Aorta (tissue), 5 donors: Measurements from ENCODE around the gene FRMD5. TPM values are rescaled to one million over a fixed set of nuclear protein-coding genes. Genes with fewer than 3 reads are reported as not detected.
"Not testable (repeated sequence)": the region's sequence is repeated elsewhere in the genome, so short reads cannot be mapped to it uniquely, and the experiment has no call there.

Experiments
- ATAC-seq: fragments of 200-7000 bp; cut with Tn5 transposase; one replicate; pipeline ENCODE4 v1.9.1; 2022; ENCODE audit warnings: moderate library complexity; ENCODE audit not compliant: low FRiP score
- DNase-seq, 2 donors: peaks; one replicate each; pipeline ENCODE4 v3.0.0-alpha.2; 2020
- H3K27ac ChIP-seq, 2 donors: one replicate each; pipeline ENCODE4 v1.5.1; 2013; ENCODE audit warnings: low read length in 2 of 2, mild to moderate bottlenecking in 2 of 2, moderate library complexity in 2 of 2, control low read depth in 1 of 2, inconsistent platforms in 1 of 2, low read depth in 1 of 2
- H3K27me3 ChIP-seq, 2 donors: one replicate each; pipeline ENCODE4 v1.6.1; 2013; ENCODE audit warnings: control low read depth in 1 of 2, low read length in 1 of 2, mild to moderate bottlenecking in 1 of 2, moderate library complexity in 1 of 2; ENCODE audit not compliant: insufficient read depth in 2 of 2, control insufficient read depth in 1 of 2
- H3K36me3 ChIP-seq, 2 donors: one replicate each; pipeline ENCODE4 v1.6.1; 2013; ENCODE audit warnings: control low read depth in 1 of 2, low read length in 1 of 2, mild to moderate bottlenecking in 1 of 2; ENCODE audit not compliant: insufficient read depth in 2 of 2, control insufficient read depth in 1 of 2
- H3K4me1 ChIP-seq, 2 donors: one replicate each; pipeline ENCODE4 v1.6.1; 2013; ENCODE audit warnings: low read length in 2 of 2, control low read depth in 1 of 2, mild to moderate bottlenecking in 1 of 2, moderate library complexity in 1 of 2; ENCODE audit not compliant: insufficient read depth in 2 of 2, control insufficient read depth in 1 of 2
- H3K4me3 ChIP-seq, 2 donors: one replicate each; pipeline ENCODE4 v1.5.1; 2013; ENCODE audit warnings: low read length in 2 of 2, control low read depth in 1 of 2, mild to moderate bottlenecking in 1 of 2
- H3K9me3 ChIP-seq: one replicate; pipeline ENCODE4 v1.6.1; 2013; ENCODE audit warnings: mild to moderate bottlenecking, low read length; ENCODE audit not compliant: control insufficient read depth
- WGBS, 2 donors: extraction: QIAGEN DNeasy Blood & Tissue Kit; methylation state at CpG; one replicate each; pipeline ENCODE4 v1.1.7; 2013; 5-methylcytosine and 5-hydroxymethylcytosine counted together
- intact Hi-C, 2 donors: fragments of 100-400 bp; cut with DNase I; formaldehyde crosslinking; loops; one replicate each; pipeline versions ENCODE4 v1.14.2 to v1.15.0; 2022
- polyA plus RNA-seq, 2 donors: library from polyadenylated mRNA; stranded (reverse); fragments of 200-250 nt; gene quantifications; one replicate each; pipeline ENCODE4 v1.2.3, GENCODE V29; 2013
- total RNA-seq, 2 donors: library from RNA; stranded (reverse); fragmentation: NEBNext Ultra II Directional; extraction: Animal tissue kit (Norgen Biotek cat#: 25700); gene quantifications; one replicate each; pipeline ENCODE4 v1.2.1, GENCODE V29; 2021
- donor health status: healthy with polysubstance abuse.
- donor health status: Bipolar disorder and iron deficiency.
- donor health status: DM: no; HTN: no; CAD: no.
- donor health status: DM: no; HTN: no; CAD: no.
- donor health status: DM: yes; HTN: yes; CAD: no.

FRMD5 gene
- total and polyA plus RNA-seq, 4 donors, result 0.18 to 0.88 (median 0.58) TPM

DNA sequence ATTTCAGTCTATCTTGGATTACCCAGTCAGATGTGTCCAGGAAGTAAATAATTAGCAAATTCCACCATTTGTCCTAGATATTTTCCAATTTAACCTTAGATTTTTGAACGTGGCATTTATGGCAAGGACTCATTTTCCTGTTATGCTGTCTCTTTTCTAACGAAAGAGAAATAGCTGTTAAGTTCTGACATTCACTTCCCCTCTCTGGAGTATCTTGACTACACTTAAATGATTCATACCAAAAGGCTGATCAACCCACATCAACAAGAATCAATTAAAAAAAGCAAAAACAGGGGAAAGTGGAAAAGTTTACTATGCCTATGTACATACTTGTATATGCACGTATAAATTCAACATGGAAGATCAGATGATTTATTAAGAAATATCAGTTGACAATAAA lies 149.9 kb downstream of the FRMD5 start:
- Histone ChIP-seq H3K36me3 (no peaks in the 10 kb centered on the region), H3K27me3 (no peaks in the 10 kb centered on the region), H3K4me3 (no peak overlapping the region), H3K9me3 (no peaks in the 10 kb centered on the region), H3K27ac (no peak overlapping the region), H3K4me1 (no peaks in the 10 kb centered on the region)
- no peak for DNase-seq
- WGBS, 2 donors, result 67 to 75% methylated on average over 3 of the region's 3 CpGs
- ATAC-seq, result no peak
- intact Hi-C loops, result no loop called here

DNA sequence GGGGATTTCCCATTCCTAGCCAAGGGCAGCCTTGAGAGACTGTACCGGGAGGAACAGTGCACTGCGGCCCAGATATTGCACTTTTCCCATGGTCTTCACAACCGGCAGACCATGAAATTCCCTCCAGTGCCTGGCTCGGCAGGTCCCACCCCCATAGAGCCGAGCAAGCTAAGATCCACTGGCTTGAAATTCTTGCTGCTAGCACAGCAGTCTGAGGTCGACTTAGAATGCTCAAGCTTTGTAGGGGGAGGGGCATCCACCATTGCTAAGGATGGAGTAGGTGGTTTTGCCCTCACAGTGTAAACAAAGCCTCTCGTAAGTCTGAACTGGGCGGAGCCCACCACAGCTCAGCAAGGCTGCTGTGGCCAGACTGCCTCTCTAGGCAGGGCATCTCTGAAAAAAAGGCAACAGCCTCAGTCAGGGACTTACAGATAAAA lies 156.3 kb downstream of the FRMD5 start:
- H3K27ac ChIP-seq, result no peak overlapping the region
- DNase-seq, result no peak
- no peaks in the 10 kb centered on the region for H3K27me3 ChIP-seq
- no peaks in the 10 kb centered on the region for H3K9me3 ChIP-seq
- no peaks in the 10 kb centered on the region for H3K36me3 ChIP-seq
- ATAC-seq, result no peak
- peaks cover 2 to 6% of the 10 kb centered on the region in 2 donors for H3K4me1 ChIP-seq
- intact Hi-C loops, result no loop called here
- H3K4me3 ChIP-seq, result no peak overlapping the region
- 40 to 42% methylated on average over 8 of the region's 8 CpGs for WGBS, 2 donors

DNA sequence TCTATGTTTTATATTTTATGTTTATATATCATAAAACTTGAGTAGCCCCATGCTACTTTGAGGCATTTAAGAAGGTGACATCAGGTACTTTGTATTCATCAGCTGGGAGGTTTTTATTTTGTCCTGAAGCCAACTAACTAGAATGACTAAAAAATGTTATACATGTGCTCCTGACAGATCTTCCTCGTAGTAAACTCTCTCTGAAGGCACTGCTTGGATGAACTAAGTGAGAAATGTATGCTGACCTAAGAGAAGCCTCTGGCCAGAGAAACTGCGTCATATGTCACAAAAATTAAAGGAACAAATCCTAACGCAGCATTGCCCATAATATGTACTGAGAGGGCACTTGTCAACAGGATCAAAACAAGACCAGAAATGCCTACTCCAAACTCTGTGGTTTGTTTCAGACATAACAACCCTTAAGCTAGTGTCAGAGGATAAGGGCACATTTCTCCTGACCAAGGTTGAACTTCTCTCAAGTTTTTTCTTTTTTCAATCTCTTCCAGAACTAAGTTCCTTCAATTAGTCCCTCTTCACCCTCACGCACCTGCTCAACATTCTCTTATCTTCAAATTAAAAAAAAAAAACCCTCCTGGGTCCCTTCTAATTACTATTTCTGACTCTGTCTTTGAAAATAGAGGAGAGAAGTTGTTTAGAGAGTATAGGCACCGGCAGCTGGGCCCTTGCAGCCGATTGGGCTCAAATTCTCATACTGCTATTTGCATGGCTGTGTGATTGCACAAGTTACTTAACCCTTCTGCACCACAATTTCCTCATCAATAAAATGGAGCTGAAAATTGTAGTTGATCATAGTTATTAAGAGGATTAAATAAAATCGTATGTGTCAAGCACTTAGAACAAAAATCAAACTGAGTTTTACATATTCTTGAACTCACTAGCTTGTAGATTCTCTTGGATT lies 159.0 kb downstream of the FRMD5 start:
- WGBS, 2 donors, result 70 to 73% methylated on average over 7 of the region's 7 CpGs

DNA sequence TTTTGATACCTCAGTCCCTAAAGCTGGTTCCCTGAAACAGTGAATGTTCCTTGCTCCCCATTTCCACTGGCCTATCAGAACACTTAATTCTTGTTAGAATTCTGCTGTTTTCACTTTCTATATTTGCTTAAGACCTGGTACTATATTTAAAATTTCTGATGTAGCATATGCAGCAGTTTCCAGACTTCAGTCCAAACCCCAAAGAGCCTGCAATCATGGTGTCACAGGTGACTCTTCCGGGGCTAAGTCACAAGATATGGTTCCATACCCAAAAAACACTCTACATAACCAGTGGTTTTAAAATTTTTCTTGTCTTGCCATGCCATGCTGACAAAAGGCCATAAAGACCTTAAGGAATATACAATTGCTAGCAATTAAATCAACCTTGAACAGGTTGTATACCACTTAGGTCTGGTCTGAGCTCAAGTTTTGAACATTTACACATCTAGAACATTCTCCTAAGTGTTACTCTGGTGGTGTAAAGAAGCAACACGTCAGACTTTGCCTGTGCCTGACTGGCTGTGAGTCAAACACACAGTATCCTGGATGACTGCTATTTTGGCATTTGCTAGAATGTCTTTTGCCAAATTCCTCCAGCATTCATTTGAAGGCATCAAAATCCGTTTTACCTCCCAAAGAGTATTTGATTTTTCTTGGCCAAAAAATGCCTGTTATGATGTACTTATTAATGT lies 160.0 kb downstream of the FRMD5 start:
- 26 to 28% methylated on average over 3 of the region's 3 CpGs for WGBS, 2 donors
- peak overlapping the region in 1 of 2 donors; percentile 11 for H3K27ac ChIP-seq

More for the DNA sequence above, 159.0 kb downstream of the FRMD5 start:
- H3K27me3 ChIP-seq, result no peaks in the 10 kb centered on the region
- no peaks in the 10 kb centered on the region for H3K36me3 ChIP-seq
- ATAC-seq (no peak), DNase-seq (no peak)
- H3K9me3 ChIP-seq, result no peaks in the 10 kb centered on the region
- H3K4me3 ChIP-seq, result no peak overlapping the region
- intact Hi-C loops, result no loop called here
- peaks cover 2 to 6% of the 10 kb centered on the region in 2 donors for H3K4me1 ChIP-seq
- H3K27ac ChIP-seq, result no peak overlapping the region

DNA sequence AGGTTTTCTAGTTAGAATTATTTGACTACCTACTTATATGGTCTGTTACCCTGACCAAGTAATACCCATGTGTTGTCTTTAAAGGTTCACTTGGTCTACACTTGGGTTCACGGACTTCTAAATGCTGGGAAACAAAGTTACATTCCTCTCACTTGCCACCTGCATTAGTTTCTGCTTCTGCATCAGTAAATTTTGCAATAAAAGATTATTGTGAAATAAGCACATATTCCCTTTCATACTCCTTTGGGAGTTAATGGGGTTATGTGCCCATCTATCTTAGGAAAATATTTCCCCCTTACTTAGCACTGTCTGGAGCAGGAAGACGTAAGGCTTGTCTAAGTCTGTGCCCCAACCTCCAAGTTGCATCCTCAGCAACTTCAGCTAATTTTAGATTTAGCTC lies 160.7 kb downstream of the FRMD5 start:
- 35 to 42% methylated on average over 2 of the region's 2 CpGs for WGBS, 2 donors
- intact Hi-C loops, result no loop called here
- Histone ChIP-seq H3K4me3 (no peak overlapping the region), H3K36me3 (no peaks in the 10 kb centered on the region), H3K9me3 (no peaks in the 10 kb centered on the region), H3K27me3 (no peaks in the 10 kb centered on the region), H3K27ac (no peak overlapping the region), H3K4me1 (peaks cover 2 to 6% of the 10 kb centered on the region in 2 donors)
- DNase-seq (no peak), ATAC-seq (no peak)

More for the DNA sequence above, 160.0 kb downstream of the FRMD5 start:
- Histone ChIP-seq H3K4me1 (peaks cover 2 to 6% of the 10 kb centered on the region in 2 donors), H3K4me3 (no peak overlapping the region), H3K9me3 (no peaks in the 10 kb centered on the region), H3K27me3 (no peaks in the 10 kb centered on the region), H3K36me3 (no peaks in the 10 kb centered on the region)
- ATAC-seq, result no peak
- DNase-seq, result no peak
- intact Hi-C loops, result no loop called here

DNA sequence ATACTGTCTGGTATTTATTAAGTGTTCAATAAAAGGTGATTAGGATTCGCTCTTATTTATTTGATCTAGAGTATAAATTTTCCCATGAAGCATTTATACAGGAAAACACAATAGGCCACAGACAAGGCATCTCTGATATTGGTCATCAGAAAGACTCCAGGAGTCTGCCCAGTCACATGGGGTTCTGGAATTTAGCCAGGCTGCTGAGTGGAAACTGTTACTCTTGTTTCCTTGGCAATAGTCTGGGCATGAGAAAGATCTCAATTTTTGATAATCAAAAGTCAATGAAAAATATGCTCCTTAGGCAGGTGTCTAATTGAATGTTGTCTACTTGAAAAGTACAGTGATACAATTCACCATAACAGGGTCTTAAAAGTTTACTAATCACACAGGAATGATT lies 161.2 kb downstream of the FRMD5 start:
- peaks cover 2 to 6% of the 10 kb centered on the region in 2 donors for H3K4me1 ChIP-seq
- ATAC-seq (no peak), DNase-seq (peak in 1 of 2 donors; percentile 53)
- 95 to 96% methylated on average over 1 of the region's 1 CpG for WGBS, 2 donors
- no peak overlapping the region for H3K4me3 ChIP-seq
- no peaks in the 10 kb centered on the region for H3K36me3 ChIP-seq
- intact Hi-C loops, result no loop called here
- no peaks in the 10 kb centered on the region for H3K9me3 ChIP-seq
- H3K27me3 ChIP-seq, result no peaks in the 10 kb centered on the region
- H3K27ac ChIP-seq, result no peak overlapping the region

DNA sequence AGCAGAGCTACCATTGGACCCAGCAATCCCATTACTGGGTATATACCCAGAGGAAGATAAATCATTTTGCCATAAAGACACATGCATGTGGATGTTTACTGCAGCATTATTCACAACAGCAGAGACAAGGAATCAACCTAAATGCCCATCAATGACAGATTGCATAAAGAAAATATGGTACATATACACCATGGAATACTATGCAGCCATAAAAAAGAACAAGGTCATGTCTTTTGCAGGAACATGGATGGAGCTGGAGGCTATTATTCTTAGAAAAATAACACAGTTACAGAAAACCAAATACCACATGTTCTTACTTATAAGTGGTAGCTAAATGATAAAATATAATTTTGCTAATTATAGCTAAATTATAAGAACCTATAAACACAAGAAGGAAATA lies 162.3 kb downstream of the FRMD5 start:
- H3K27ac ChIP-seq, DNase-seq, H3K36me3 ChIP-seq, H3K27me3 ChIP-seq, intact Hi-C loops, H3K9me3 ChIP-seq, H3K4me1 ChIP-seq, ATAC-seq, H3K4me3 ChIP-seq: not testable (repeated sequence)

DNA sequence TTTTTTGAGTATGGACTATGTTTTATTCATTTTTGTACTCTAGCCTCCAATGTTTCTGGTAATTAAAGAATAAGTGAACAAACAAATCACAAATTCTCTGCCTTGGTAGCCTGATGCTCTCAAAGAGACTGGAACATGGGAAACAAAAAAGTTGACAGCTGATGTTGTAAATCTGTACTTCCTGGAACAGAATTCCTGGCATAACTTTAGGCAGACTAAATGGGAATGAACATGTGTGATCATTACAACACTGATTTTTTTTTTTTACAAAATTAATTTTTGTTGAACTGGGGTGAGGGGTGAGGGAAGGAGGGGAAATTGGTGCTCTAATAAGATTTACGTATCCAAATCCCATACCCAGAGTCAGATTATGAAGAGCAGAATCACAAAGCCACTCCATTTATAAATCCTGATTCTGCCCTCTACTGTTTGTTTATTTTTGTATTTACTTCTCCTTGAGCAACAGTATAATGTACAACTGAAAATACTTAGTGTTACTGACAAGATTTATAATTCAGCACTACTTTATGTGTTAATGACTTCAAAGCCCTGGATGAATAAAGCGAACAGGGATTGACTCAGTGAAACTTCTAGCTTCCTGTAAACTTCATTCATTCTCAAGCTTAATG lies 165.0 kb downstream of the FRMD5 start:
- WGBS, 2 donors, result 90 to 95% methylated on average over 2 of the region's 2 CpGs
- H3K4me1 ChIP-seq, result peaks cover 2 to 6% of the 10 kb centered on the region in 2 donors
- ATAC-seq (no peak), DNase-seq (no peak)
- H3K27ac ChIP-seq, result no peak overlapping the region
- no peaks in the 10 kb centered on the region for H3K27me3 ChIP-seq
- intact Hi-C loops, result no loop called here
- H3K4me3 ChIP-seq, result no peak overlapping the region
- no peaks in the 10 kb centered on the region for H3K9me3 ChIP-seq
- H3K36me3 ChIP-seq, result no peaks in the 10 kb centered on the region
